Measurements from ENCODE around the gene SLC35F3. TPM values are rescaled to one million over a fixed set of nuclear protein-coding genes. Genes with fewer than 3 reads are reported as not detected.

SLC35F3 gene
- total and polyA plus RNA-seq, 2 experiments from 2014 or later, result 1.0 to 3.2 TPM

DNA sequence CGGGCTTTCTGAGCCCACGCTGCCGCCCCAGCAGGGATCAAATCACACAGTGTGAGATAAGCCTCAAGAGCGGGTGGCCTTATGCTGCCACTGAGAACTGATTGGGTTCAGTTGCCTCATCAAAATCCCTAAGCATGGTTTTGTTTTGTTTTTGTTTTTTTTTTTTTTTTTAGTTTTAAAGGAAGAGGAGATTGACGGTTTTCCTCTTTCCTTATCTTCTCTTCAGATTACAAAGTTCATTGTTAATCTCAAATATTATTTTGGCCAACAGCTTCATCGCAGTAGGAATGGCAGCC lies 469.4 kb downstream of the SLC35F3 start:
- Mint-ChIP-seq H3K4me1 (peaks cover 7% of the 10 kb centered on the region; the same call in 1 of the 3 replicates), H3K4me3 (peak overlapping the region; percentile 97), H3K27me3 (ENCODE audit: insufficient read depth, low read depth, poor library complexity) (peaks cover 3% of the 10 kb centered on the region), H3K27ac (peak overlapping the region; percentile 98), H3K9me3 (no peaks in the 10 kb centered on the region), H3K36me3 (ENCODE audit: low read depth) (peaks cover 31% of the 10 kb centered on the region)
- peak overlapping the region; percentile 80 for H3K4me3 ChIP-seq
- H3F3A ChIP-seq (replicated peaks; ENCODE audit: low read depth), result no peaks in the 10 kb centered on the region
- peak overlapping the region; percentile 96 for H2AFZ ChIP-seq
- H4K20me1 ChIP-seq (replicated peaks; ENCODE audit: insufficient read depth), result peaks cover 3% of the 10 kb centered on the region; the same call in 1 of the 2 replicates
- H3K79me2 ChIP-seq (replicated peaks; ENCODE audit: insufficient read depth), result peaks cover 24% of the 10 kb centered on the region
- H3K9me2 ChIP-seq (ENCODE audit: insufficient read depth), result no peaks in the 10 kb centered on the region
- DNase-seq (ENCODE audit: low spot score), result no peak
- H3K4me2 ChIP-seq, result peak overlapping the region; percentile 82
- peak overlapping the region; percentile 10; the same call in 1 of the 2 replicates for H3K27ac ChIP-seq (ENCODE audit: low read depth)
- H3K27me3 ChIP-seq (ENCODE audit: insufficient read depth), result no peaks in the 10 kb centered on the region
- peaks cover 13% of the 10 kb centered on the region for H3K36me3 ChIP-seq (ENCODE audit: insufficient read depth)
- TF ChIP-seq, protein P1, sequence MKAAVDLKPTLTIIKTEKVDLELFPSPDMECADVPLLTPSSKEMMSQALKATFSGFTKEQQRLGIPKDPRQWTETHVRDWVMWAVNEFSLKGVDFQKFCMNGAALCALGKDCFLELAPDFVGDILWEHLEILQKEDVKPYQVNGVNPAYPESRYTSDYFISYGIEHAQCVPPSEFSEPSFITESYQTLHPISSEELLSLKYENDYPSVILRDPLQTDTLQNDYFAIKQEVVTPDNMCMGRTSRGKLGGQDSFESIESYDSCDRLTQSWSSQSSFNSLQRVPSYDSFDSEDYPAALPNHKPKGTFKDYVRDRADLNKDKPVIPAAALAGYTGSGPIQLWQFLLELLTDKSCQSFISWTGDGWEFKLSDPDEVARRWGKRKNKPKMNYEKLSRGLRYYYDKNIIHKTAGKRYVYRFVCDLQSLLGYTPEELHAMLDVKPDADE (IDR thresholded peaks at IDR 0.05), result no peak
- TF ChIP-seq, protein P2, sequence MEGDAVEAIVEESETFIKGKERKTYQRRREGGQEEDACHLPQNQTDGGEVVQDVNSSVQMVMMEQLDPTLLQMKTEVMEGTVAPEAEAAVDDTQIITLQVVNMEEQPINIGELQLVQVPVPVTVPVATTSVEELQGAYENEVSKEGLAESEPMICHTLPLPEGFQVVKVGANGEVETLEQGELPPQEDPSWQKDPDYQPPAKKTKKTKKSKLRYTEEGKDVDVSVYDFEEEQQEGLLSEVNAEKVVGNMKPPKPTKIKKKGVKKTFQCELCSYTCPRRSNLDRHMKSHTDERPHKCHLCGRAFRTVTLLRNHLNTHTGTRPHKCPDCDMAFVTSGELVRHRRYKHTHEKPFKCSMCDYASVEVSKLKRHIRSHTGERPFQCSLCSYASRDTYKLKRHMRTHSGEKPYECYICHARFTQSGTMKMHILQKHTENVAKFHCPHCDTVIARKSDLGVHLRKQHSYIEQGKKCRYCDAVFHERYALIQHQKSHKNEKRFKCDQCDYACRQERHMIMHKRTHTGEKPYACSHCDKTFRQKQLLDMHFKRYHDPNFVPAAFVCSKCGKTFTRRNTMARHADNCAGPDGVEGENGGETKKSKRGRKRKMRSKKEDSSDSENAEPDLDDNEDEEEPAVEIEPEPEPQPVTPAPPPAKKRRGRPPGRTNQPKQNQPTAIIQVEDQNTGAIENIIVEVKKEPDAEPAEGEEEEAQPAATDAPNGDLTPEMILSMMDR (conservative IDR thresholded peaks at IDR 0.05; ENCODE audit: low read depth in 2 of 2), result no peak
- TF ChIP-seq CREB1 (CRISPR knock-in tag; IDR thresholded peaks at IDR 0.05; ENCODE audit: low read depth) (no peak), JUNB (IDR thresholded peaks at IDR 0.05; ENCODE audit: unreplicated experiment) (no peak), STAT1 (IDR thresholded peaks at IDR 0.05; ENCODE audit: unreplicated experiment) (no peak), ZNF114 (CRISPR knock-in tag; IDR thresholded peaks at IDR 0.05) (no peak), ZNF331 (CRISPR knock-in tag; IDR thresholded peaks at IDR 0.05; ENCODE audit: low read depth) (no peak), EZH2 (IDR thresholded peaks at IDR 0.05; ENCODE audit: low read depth, unreplicated experiment) (no peak), POLR2AphosphoS5 (IDR thresholded peaks at IDR 0.05; ENCODE audit: low read depth) (no peak), NANOG (IDR thresholded peaks at IDR 0.05; ENCODE audit: borderline replicate concordance) (no peak)
- TF ChIP-seq, protein P3, sequence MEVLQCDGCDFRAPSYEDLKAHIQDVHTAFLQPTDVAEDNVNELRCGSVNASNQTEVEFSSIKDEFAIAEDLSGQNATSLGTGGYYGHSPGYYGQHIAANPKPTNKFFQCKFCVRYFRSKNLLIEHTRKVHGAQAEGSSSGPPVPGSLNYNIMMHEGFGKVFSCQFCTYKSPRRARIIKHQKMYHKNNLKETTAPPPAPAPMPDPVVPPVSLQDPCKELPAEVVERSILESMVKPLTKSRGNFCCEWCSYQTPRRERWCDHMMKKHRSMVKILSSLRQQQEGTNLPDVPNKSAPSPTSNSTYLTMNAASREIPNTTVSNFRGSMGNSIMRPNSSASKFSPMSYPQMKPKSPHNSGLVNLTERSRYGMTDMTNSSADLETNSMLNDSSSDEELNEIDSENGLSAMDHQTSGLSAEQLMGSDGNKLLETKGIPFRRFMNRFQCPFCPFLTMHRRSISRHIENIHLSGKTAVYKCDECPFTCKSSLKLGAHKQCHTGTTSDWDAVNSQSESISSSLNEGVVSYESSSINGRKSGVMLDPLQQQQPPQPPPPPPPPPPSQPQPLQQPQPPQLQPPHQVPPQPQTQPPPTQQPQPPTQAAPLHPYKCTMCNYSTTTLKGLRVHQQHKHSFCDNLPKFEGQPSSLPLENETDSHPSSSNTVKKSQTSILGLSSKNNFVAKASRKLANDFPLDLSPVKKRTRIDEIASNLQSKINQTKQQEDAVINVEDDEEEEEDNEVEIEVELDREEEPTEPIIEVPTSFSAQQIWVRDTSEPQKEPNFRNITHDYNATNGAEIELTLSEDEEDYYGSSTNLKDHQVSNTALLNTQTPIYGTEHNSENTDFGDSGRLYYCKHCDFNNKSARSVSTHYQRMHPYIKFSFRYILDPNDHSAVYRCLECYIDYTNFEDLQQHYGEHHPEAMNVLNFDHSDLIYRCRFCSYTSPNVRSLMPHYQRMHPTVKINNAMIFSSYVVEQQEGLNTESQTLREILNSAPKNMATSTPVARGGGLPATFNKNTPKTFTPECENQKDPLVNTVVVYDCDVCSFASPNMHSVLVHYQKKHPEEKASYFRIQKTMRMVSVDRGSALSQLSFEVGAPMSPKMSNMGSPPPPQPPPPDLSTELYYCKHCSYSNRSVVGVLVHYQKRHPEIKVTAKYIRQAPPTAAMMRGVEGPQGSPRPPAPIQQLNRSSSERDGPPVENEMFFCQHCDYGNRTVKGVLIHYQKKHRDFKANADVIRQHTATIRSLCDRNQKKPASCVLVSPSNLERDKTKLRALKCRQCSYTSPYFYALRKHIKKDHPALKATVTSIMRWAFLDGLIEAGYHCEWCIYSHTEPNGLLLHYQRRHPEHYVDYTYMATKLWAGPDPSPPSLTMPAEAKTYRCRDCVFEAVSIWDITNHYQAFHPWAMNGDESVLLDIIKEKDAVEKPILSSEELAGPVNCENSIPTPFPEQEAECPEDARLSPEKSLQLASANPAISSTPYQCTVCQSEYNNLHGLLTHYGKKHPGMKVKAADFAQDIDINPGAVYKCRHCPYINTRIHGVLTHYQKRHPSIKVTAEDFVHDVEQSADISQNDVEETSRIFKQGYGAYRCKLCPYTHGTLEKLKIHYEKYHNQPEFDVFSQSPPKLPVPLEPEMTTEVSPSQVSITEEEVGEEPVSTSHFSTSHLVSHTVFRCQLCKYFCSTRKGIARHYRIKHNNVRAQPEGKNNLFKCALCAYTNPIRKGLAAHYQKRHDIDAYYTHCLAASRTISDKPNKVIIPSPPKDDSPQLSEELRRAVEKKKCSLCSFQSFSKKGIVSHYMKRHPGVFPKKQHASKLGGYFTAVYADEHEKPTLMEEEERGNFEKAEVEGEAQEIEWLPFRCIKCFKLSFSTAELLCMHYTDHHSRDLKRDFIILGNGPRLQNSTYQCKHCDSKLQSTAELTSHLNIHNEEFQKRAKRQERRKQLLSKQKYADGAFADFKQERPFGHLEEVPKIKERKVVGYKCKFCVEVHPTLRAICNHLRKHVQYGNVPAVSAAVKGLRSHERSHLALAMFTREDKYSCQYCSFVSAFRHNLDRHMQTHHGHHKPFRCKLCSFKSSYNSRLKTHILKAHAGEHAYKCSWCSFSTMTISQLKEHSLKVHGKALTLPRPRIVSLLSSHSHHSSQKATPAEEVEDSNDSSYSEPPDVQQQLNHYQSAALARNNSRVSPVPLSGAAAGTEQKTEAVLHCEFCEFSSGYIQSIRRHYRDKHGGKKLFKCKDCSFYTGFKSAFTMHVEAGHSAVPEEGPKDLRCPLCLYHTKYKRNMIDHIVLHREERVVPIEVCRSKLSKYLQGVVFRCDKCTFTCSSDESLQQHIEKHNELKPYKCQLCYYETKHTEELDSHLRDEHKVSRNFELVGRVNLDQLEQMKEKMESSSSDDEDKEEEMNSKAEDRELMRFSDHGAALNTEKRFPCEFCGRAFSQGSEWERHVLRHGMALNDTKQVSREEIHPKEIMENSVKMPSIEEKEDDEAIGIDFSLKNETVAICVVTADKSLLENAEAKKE (CRISPR knock-in tag; IDR thresholded peaks at IDR 0.05), result no peak
- peaks cover 6% of the 10 kb centered on the region; the same call in 1 of the 2 replicates for H3K4me1 ChIP-seq (ENCODE audit: insufficient read depth)
- ATAC-seq, result no peak
